A549 treated with ZK216348 at 1 μM for 4 hours (cell line): ENCODE measurements around the gene LCN12. TPM values are rescaled to one million over a fixed set of nuclear protein-coding genes. Genes with fewer than 3 reads are reported as not detected.

Experiments
- total RNA-seq: library from RNA; stranded (reverse); fragments of 200-300 nt; extraction: Qiagen RNA extraction; gene quantifications from 5 replicates; pipeline ENCODE4 v1.2.3, GENCODE V29; 2022; ENCODE audit warnings: low read depth

LCN12 gene, protein sequence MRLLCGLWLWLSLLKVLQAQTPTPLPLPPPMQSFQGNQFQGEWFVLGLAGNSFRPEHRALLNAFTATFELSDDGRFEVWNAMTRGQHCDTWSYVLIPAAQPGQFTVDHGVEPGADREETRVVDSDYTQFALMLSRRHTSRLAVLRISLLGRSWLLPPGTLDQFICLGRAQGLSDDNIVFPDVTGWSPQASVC
- total RNA-seq, result 0.41 to 2.0 TPM (median 1.0 TPM) in 5 replicates

DNA sequence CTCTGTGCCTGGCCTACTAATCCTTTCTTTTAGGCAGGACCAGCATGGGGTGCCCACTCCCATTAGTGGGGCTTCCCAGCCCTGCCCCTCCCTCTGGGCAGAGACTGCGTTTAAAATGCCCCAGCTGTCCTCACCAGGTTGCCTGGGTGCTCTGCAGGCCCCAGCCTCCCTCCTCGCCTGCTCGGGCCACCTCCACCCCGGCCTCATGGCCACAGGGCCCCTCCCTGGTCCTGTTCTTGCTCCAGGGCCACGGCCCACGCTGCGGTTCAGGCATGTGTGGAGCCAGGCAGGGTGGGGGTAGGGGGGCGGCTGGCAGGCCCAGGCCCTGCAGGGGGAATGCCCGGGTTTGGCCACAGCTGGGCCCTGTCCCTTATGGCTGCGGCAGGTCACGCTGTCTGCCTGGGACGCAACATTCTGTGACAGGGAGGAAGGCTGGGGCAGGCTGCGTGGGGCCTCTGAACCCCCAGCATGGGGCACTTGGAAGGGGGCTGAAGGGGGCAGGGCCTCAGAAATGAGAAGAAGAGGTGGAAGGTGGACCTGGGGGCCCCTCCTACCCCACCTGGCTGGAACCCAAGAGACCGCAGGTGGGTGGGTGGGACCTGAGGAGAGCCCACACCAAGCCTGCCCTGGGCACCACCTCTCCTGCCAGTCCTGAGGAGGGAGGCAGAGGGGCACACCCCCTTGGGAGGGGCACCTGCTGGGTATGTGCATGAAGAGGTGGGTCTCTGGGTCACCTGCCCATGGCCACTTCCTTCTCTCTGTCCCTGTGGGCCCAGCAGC is at the start of gene LCN12:
Gene LCN12 (plus strand): TSS at position 733 of the 780 bp plus-strand sequence. CDS start 55 bp downstream, outside the sequence.

DNA sequence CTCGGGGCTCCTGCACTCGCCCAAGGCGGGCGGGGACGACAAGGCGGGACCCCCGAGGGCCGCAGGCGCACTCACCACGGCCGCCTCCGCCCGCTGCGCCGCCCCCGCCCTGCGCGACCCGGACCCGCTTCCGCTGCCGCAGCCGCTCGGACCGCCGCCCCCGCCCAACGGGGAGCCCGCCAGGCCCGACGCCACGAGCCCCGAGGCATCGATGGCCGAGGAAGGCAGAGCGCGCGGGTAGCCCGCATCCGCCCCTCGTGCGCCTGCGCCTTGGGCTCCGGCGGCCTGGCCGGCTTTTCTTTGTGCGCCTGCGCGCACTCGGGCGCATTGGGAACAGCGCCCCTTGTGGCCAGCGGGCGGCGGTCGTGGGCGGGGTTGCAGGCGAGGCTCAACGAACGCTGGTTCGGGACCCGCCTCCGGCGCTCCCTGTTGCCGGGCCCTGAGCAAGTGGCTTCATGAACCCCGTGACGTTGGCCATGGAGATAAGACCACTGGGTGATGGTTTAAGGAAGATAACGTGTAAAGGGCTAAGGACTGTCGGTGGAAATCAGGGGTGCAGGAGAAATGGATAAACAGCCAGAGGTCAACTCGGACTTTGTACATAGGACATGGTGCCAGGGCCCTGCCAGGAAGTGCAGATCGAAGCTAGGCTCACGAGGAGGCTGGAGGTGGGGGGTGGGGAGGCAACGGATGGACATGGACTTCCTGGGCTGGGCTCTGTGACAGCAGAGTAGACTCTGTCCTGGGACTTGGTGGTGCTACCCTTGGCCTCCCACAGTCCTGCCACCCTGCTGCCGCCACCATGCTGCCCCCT is 7.3 kb upstream of the LCN12 start, which contains the start of the genes C8G and FBXW5:
Gene C8G (plus strand): TSS at position 725 of the 814 bp plus-strand sequence. CDS start 78 bp downstream, at position 803.
Gene FBXW5 (minus strand): TSS at position 220 of the 814 bp plus-strand sequence. CDS start 655 bp downstream, outside the sequence.

DNA sequence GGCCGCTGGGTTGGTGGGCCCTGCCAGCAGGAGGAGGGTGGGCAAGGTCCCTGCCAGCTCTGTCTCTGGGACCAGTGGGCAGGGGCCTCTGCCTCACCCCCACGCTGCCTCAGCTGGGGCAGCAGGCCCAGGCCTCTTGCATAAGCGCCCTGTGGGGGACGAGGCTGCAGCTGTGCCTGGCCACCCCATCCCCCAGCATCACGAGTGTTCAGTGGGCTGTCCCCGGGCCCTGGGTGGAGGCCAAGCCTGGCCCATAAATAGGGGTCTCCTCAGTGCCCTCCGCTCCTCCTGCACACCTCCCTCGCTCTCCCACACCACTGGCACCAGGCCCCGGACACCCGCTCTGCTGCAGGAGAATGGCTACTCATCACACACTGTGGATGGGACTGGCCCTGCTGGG is 25.1 kb downstream of the LCN12 start, which contains the start of gene PTGDS:
Gene PTGDS (plus strand): TSS at position 282 of the 400 bp plus-strand sequence. CDS start 75 bp downstream, at position 357.

DNA sequence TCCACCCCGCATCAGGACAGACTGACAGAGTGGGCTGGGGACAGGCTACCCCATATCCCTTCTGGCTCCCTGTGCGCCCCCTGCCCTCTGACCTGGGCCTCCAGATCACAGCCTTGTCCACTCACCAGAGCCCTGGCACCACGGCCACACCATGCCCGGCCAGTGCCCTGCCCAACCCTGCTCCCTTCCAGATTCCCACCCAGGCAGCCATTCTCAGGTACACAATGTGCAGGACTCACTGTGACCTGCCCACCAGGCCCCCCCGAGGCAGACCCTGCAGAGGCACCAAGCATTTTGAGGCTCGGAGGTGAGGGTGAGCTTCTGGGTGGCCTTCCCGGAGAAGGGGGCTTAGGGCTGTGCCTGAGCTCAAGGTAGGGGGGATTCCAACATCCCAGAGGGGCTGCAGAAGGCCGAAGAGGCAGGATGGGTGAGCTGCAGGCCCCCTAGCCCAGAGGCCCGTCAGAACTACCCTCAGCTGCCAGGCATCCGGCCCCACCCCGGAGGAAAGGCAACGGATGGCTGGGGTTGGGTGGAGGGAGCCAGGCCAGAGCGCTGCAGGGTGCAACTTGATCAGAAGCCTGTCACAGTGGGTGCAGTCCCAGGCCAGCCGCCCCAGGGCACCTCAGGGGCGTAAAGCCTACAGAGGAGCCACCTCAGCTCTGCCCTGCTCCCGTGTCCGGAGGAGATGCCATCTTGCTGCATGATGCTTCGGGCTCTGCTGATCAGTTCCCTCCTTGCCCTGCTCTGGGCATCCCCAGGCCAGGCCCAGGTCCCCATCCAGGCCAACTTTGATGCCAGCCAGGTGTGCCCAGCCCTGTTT is 30.4 kb downstream of the LCN12 start, which contains the start of gene LCNL1:
Gene LCNL1 (plus strand): TSS at position 762 of the 820 bp plus-strand sequence. CDS start 594 bp downstream, outside the sequence.

DNA sequence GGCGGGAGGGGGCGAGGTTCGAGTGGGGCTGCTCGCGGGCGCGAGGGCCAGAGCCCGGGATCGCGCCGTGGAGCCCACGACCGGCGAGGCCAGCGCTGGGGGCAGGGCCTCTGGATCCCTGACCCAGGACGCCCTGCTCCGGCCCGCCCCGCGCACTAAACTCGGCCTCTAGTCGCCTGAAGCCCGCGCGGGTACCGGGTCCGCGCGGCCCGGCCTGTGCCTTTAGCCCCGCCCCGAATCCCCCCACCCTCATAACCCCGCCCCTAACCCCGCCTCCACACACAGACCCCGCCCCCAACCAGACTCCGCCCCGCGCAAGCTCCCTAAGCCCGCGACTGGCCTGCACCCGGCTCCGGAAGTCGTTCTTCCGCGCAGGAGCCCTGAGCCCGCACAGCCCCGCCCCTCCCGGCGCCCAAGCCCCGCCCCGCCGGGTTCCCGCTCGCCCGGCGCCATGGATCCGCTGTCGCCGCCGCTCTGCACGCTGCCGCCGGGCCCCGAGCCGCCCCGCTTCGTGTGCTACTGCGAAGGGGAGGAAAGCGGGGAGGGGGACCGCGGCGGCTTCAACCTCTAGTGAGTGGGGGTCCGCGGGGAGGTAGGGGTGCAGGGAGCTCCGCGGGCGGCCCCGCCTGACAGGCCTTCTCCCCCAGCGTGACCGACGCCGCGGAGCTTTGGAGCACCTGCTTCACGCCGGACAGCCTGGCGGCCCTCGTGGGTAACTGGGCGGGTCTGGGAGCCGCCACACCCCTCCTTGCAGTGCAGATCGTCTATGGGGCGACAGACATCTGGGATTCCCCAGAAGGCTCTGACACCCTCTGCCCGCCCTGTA is 40.1 kb downstream of the LCN12 start, which contains the start of gene PAXX:
Gene PAXX (plus strand): TSS at position 430 of the 826 bp plus-strand sequence. CDS start 22 bp downstream, at position 452.

DNA sequence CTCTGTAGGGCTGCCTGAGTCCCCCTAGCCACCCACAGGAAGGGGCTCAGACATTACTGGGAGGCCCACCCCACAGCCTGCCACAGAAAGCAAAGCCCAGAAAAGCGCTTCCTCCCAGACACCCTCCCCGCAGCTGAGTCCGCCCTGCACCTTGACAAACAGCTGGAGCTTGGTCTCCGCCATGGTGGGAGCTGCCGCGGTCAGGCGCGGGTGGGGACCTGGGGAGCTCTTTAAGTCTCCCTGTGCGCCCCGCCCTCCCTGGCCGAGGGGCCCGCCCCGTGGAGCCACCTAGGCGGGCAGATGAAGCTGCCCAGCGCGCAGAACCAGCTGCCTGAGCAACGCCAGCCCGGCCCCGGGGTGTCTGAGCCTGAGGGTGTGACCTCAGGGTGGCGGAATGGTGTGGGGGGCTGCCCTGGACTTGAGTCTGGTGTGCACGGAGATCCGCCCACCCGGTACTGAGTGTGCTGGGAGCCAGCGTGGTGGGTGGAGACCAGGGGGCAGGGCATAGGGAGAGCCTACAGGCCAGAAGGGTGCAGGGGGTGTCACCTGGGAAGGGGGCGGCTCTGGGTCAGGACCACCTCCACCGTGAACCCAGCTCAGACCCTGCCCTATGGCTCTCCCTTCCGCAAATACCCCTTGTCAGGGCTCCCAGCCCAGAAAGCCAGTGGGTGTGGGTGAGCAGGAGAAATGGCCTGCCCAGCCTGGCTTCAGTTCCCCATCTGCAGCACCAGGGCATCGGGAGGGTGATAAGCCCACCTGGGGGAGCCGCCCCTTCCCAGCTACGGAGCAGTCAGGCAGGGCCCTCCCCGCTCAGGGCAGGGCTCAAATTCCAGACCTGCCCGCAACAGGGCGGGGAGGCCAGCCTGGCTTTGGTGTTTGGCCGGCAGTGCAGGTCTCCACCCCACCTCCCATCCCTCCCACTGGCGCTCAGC is 44.6 kb downstream of the LCN12 start, which contains the start of gene CLIC3:
Gene CLIC3 (minus strand): TSS at position 208 of the 932 bp plus-strand sequence. CDS start 25 bp downstream, at position 183.

Other genes starting within 250 kb of the LCN12 start
- 4.4 to 10.4 TPM (median 9.4 TPM) in 5 replicates for gene DIPK1B, start 239.7 kb upstream of the LCN12 start, total RNA-seq
- not detected in 5 replicates for gene LCN10, start 209.3 kb upstream of the LCN12 start, total RNA-seq
- not detected in 5 replicates for gene LCN6, start 203.7 kb upstream of the LCN12 start, total RNA-seq
- not detected in 5 replicates for gene LCN8, start 194.0 kb upstream of the LCN12 start, total RNA-seq
- 0.26 TPM in 1 of 5 replicates, not detected in the others for gene LCN15, start 187.8 kb upstream of the LCN12 start, total RNA-seq
- 49.2 to 82.2 TPM (median 73.3 TPM) in 5 replicates for gene TMEM141, start 160.9 kb upstream of the LCN12 start, total RNA-seq
- gene CCDC183, start 155.9 kb upstream of the LCN12 start, total RNA-seq, result 0.11 to 0.74 TPM (median 0.72 TPM) in 3 of 5 replicates, not detected in the others
- gene RABL6, start 144.3 kb upstream of the LCN12 start, total RNA-seq, result 51.1 to 91.8 TPM (median 82.9 TPM) in 5 replicates
- 2.1 to 5.6 TPM (median 5.3 TPM) in 5 replicates for gene AJM1, start 109.8 kb upstream of the LCN12 start, total RNA-seq
- 223 to 317 TPM (median 282 TPM) in 5 replicates for gene PHPT1, start 102.9 kb upstream of the LCN12 start, total RNA-seq
- 1.8 to 5.7 TPM (median 4.8 TPM) in 5 replicates for gene MAMDC4, start 99.9 kb upstream of the LCN12 start, total RNA-seq
- gene EDF1, start 86.0 kb upstream of the LCN12 start, total RNA-seq, result 465 to 581 TPM (median 478 TPM) in 5 replicates
- gene TRAF2, start 65.8 kb upstream of the LCN12 start, total RNA-seq, result 29.7 to 66.1 TPM (median 60.1 TPM) in 5 replicates
- gene FBXW5, start 7.5 kb upstream of the LCN12 start, total RNA-seq, result 49.7 to 110 TPM (median 103 TPM) in 5 replicates
- 0.56 to 2.0 TPM (median 1.1 TPM) in 4 of 5 replicates, not detected in the other for gene C8G, start 7.0 kb upstream of the LCN12 start, total RNA-seq
- 0.33 to 0.56 TPM (median 0.45 TPM) in 4 of 5 replicates, not detected in the other for gene PTGDS, start 25.2 kb downstream of the LCN12 start, total RNA-seq
- gene LCNL1, start 30.7 kb downstream of the LCN12 start, total RNA-seq, result 0.08 to 0.18 TPM (median 0.12 TPM) in 3 of 5 replicates, not detected in the others
- 37.9 to 83.8 TPM (median 71.5 TPM) in 5 replicates for gene PAXX, start 40.1 kb downstream of the LCN12 start, total RNA-seq
- gene CLIC3, start 44.3 kb downstream of the LCN12 start, total RNA-seq, result 2.2 to 4.2 TPM (median 3.7 TPM) in 5 replicates
- gene ABCA2, start 76.0 kb downstream of the LCN12 start, total RNA-seq, result 12.6 to 32.5 TPM (median 25.5 TPM) in 5 replicates
- 0.07 TPM in 1 of 5 replicates, not detected in the others for gene FUT7, start 79.8 kb downstream of the LCN12 start, total RNA-seq
- gene NPDC1, start 93.9 kb downstream of the LCN12 start, total RNA-seq, result 26.4 to 93.7 TPM (median 81.5 TPM) in 5 replicates
- 1.0 to 2.3 TPM (median 1.5 TPM) in 5 replicates for gene ENTPD2, start 101.8 kb downstream of the LCN12 start, total RNA-seq
- 12.1 to 27.8 TPM (median 24.6 TPM) in 5 replicates for gene SAPCD2, start 118.3 kb downstream of the LCN12 start, total RNA-seq
- gene UAP1L1, start 125.2 kb downstream of the LCN12 start, total RNA-seq, result 9.0 to 14.6 TPM (median 11.9 TPM) in 5 replicates
- gene MAN1B1, start 134.7 kb downstream of the LCN12 start, total RNA-seq, result 33.8 to 56.7 TPM (median 50.2 TPM) in 5 replicates
- gene DPP7, start 162.5 kb downstream of the LCN12 start, total RNA-seq, result 52.8 to 134 TPM (median 106 TPM) in 5 replicates
- 0.14 to 0.76 TPM (median 0.27 TPM) in 5 replicates for gene GRIN1, start 186.9 kb downstream of the LCN12 start, total RNA-seq
- 0.39 to 2.0 TPM (median 1.6 TPM) in 5 replicates for gene LRRC26, start 217.8 kb downstream of the LCN12 start, total RNA-seq
- not detected in 5 replicates for gene TMEM210, start 219.8 kb downstream of the LCN12 start, total RNA-seq
- 19.0 to 41.0 TPM (median 34.9 TPM) in 5 replicates for gene ANAPC2, start 236.3 kb downstream of the LCN12 start, total RNA-seq
- gene SSNA1, start 236.4 kb downstream of the LCN12 start, total RNA-seq, result 85.9 to 156 TPM (median 148 TPM) in 5 replicates
- gene TPRN, start 248.5 kb downstream of the LCN12 start, total RNA-seq, result 5.5 to 10.4 TPM (median 10.2 TPM) in 5 replicates